Muscle layer of duodenum (tissue), 2 donors: Measurements from ENCODE around the gene ANKRD24.
"Not testable (repeated sequence)": the region's sequence is repeated elsewhere in the genome, so short reads cannot be mapped to it uniquely, and the experiment has no call there.

Source experiments
- H3K27ac ChIP-seq: one replicate; pipeline ENCODE4 v1.7.0; 2013; ENCODE audit warnings: mild to moderate bottlenecking, low read length
- H3K27me3 ChIP-seq: one replicate; pipeline ENCODE4 v1.7.0; 2013; ENCODE audit warnings: low read depth, mild to moderate bottlenecking, control low read depth, low read length
- H3K36me3 ChIP-seq, 2 donors: one replicate each; pipeline ENCODE4 v1.7.0; 2013; ENCODE audit warnings: low read length in 2 of 2, control low read depth in 1 of 2, mild to moderate bottlenecking in 1 of 2; ENCODE audit not compliant: insufficient read depth in 2 of 2, control insufficient read depth in 1 of 2
- H3K4me1 ChIP-seq, 2 donors: one replicate each; pipeline ENCODE4 v1.7.0; 2013; ENCODE audit warnings: low read length in 2 of 2, mild to moderate bottlenecking in 2 of 2, control low read depth in 1 of 2, moderate library complexity in 1 of 2; ENCODE audit not compliant: insufficient read depth in 2 of 2, control insufficient read depth in 1 of 2
- H3K4me3 ChIP-seq, 2 donors: one replicate each; pipeline ENCODE4 v1.7.0; 2013; ENCODE audit warnings: low read length in 2 of 2, low read depth in 1 of 2, mild to moderate bottlenecking in 1 of 2
- H3K9me3 ChIP-seq, 2 donors: one replicate each; pipeline ENCODE4 v1.7.0; 2013; ENCODE audit warnings: low read length in 2 of 2, control low read depth in 1 of 2, mild to moderate bottlenecking in 1 of 2; ENCODE audit not compliant: control insufficient read depth in 1 of 2
- donor health status: healthy.

Gene ANKRD24

GRCh38 chr19:4189641-4190040, 7.2 kb downstream of the ANKRD24 start:
- no peaks in the 10 kb centered on the region for H3K36me3 ChIP-seq
- H3K27ac ChIP-seq: no peak overlapping the region
- H3K9me3 ChIP-seq: no peaks in the 10 kb centered on the region
- H3K27me3 ChIP-seq: no peaks in the 10 kb centered on the region
- no peaks in the 10 kb centered on the region for H3K4me1 ChIP-seq
- H3K4me3 ChIP-seq: no peak overlapping the region

DNA sequence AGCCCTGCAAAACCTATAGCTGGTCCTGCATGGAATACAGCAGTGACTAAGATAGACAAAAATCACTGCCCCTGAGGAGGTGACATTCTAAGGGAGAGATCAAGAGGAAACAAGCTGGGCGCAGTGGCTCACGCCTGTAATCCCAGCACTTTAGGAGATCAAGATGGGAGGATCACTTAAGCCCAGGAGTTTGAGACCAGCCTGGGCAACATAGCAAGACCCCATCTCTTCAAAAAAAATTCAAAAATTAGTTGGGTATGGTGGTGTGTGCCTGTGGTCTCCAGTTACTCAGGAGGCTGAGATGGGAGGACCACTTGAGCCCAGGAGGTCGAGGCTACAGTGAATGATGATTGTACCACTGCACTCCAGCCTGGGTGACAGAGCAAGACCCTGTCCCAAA, 10.0 kb downstream of the ANKRD24 start:
- not testable (repeated sequence) for H3K9me3 ChIP-seq, H3K27ac ChIP-seq, H3K36me3 ChIP-seq, H3K4me3 ChIP-seq, H3K4me1 ChIP-seq
- H3K27me3 ChIP-seq: peaks cover 10% of the 10 kb centered on the region

- Histone ChIP-seq H3K27ac (no peak overlapping the region), H3K4me1 (no peaks in the 10 kb centered on the region), H3K4me3 (no peak overlapping the region), H3K36me3 (no peaks in the 10 kb centered on the region), H3K9me3 (no peaks in the 10 kb centered on the region), H3K27me3 (peaks cover 21% of the 10 kb centered on the region)
Measured at GRCh38 chr19:4194353-4194752, 11.9 kb downstream of the ANKRD24 start.

- Histone ChIP-seq H3K9me3 (no peaks in the 10 kb centered on the region), H3K36me3 (no peaks in the 10 kb centered on the region), H3K4me1 (no peaks in the 10 kb centered on the region), H3K4me3 (no peak overlapping the region), H3K27me3 (peaks cover 25% of the 10 kb centered on the region), H3K27ac (no peak overlapping the region)
Measured at GRCh38 chr19:4196009-4196408, 13.5 kb downstream of the ANKRD24 start.

DNA sequence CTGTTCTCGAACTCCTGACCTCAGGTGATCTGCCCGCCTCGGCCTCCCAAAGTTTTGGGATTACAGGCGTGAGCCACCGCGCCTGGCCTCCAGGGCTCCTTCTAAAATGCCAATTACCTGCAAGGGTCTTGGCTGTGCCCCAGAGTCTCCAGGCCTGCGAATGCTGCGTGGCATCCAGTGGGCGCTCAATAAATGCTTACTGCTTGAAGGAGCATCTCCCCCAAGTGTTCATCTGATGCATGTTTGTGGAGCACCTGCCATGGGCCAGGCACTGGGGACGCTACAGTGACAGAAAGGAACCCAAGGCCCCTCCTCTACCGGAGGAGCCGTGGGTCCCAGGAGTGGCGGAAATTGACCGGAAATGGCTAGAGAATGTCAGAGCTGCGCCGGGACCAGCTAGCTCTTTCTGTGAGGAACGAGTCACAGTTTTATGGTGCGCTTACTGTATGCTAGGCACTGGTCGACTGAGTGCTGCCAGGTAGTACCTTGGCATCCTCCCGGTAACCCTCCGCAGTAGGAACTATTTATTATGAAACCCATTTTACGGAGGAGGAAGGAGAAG, 14.2 kb downstream of the ANKRD24 start:
- Histone ChIP-seq H3K27me3 (peaks cover 25% of the 10 kb centered on the region), H3K4me1 (no peaks in the 10 kb centered on the region), H3K9me3 (no peaks in the 10 kb centered on the region), H3K36me3 (no peaks in the 10 kb centered on the region), H3K27ac (no peak overlapping the region), H3K4me3 (no peak overlapping the region)

GRCh38 chr19:4197228-4197624, 14.7 kb downstream of the ANKRD24 start:
- Histone ChIP-seq H3K9me3 (no peaks in the 10 kb centered on the region), H3K27ac (no peak overlapping the region), H3K27me3 (peaks cover 25% of the 10 kb centered on the region), H3K4me3 (no peak overlapping the region), H3K4me1 (no peaks in the 10 kb centered on the region), H3K36me3 (no peaks in the 10 kb centered on the region)

- Histone ChIP-seq H3K4me1 (no peaks in the 10 kb centered on the region), H3K4me3 (no peak overlapping the region), H3K36me3 (no peaks in the 10 kb centered on the region), H3K27ac (no peak overlapping the region), H3K27me3 (peaks cover 25% of the 10 kb centered on the region), H3K9me3 (no peaks in the 10 kb centered on the region)
Measured at GRCh38 chr19:4197625-4198466, 15.4 kb downstream of the ANKRD24 start.

DNA sequence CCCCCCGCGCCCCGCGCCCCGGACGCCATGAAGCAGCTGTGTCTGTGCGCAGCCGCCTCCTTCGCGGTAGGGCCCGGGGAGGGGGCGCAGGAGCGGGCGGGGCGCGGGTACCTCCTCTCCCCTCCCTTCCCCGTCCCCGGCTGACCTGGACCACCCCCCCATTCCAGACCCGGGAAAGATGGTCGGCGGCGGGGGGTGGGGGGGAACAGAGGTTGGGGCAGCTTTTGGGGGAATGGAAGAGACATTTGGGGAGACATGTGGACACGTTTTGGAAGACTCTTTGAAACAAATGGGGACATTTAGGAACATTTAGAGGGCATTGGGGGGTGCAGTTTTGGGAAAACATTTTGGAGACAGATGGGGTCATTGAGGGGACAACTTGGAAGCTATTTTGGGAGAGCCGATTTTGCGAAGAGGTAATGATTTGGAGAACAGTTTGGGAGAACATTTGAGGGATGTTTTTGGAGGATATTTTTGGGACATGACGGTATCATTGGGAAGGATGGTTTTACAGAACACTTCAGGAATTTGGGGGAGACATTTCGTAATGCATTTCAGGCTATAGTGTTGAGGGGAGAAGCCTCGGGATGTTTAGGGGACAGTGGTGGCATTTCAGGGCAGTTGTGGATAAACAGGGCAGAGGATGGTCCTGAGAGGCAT, 16.1 kb downstream of the ANKRD24 start:
- no peak overlapping the region for H3K4me3 ChIP-seq
- no peaks in the 10 kb centered on the region for H3K4me1 ChIP-seq
- no peak overlapping the region for H3K27ac ChIP-seq
- H3K9me3 ChIP-seq: no peaks in the 10 kb centered on the region
- no peaks in the 10 kb centered on the region for H3K36me3 ChIP-seq
- H3K27me3 ChIP-seq: peaks cover 25% of the 10 kb centered on the region

GRCh38 chr19:4199699-4200293, 17.3 kb downstream of the ANKRD24 start:
- no peaks in the 10 kb centered on the region for H3K9me3 ChIP-seq
- H3K4me3 ChIP-seq: no peak overlapping the region
- peaks cover 25% of the 10 kb centered on the region for H3K27me3 ChIP-seq
- H3K36me3 ChIP-seq: no peaks in the 10 kb centered on the region
- H3K4me1 ChIP-seq: peaks cover 0 to 3% of the 10 kb centered on the region in 2 donors
- no peak overlapping the region for H3K27ac ChIP-seq

DNA sequence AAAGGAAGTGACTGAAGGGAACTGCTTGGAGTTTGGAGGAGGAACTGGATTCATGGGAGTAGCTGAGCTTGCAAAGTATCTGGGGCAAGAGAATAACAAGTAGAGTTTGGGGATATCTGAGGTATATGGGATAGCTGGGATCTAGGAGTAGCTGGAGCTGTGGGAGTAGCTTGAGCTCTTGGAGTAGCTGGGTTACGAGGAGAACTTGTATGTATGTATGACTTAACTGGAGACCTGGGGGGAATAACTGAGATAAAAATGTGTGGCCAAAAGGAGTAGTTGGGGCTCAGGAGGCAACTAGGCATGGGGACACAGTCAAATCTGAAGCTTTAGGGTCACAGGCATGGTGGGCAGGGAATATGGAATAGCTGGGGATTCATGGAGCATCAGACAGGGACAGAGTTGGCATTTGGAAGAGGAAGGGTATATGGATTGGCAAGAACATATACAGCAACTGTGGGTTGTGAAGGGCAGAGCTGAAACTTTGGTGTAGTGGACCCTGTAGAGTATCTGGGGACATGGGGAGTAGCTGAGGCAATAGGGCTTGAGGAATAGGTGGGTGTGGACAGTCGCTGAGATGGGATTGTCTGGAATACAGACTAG, 18.6 kb downstream of the ANKRD24 start:
- Histone ChIP-seq H3K9me3 (no peaks in the 10 kb centered on the region), H3K27me3 (peaks cover 25% of the 10 kb centered on the region), H3K36me3 (no peaks in the 10 kb centered on the region), H3K4me3 (no peak overlapping the region), H3K4me1 (peaks cover 0 to 3% of the 10 kb centered on the region in 2 donors), H3K27ac (no peak overlapping the region)

DNA sequence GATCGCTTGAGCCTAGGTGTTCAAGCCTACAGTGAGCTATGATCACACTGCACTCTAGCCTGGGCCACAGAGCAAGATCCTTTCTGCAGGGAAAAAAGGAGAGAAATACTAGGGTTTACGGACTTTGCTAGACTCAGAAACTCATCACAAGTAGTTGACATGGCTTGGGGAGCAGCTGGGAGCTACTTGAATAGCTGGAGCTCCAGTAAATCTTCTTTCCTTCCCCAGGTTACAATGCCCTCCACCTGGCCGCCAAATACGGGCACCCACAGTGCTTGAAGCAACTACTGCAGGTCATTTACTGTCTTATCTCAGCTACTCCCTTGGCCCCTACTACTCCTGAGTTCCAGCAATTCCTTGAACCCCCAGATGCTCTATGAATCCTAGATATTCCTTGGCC, 19.3 kb downstream of the ANKRD24 start:
- Histone ChIP-seq H3K4me1 (peaks cover 0 to 3% of the 10 kb centered on the region in 2 donors), H3K36me3 (no peaks in the 10 kb centered on the region), H3K4me3 (no peak overlapping the region), H3K27ac (no peak overlapping the region), H3K9me3 (no peaks in the 10 kb centered on the region), H3K27me3 (peaks cover 22% of the 10 kb centered on the region)
